ENCODE data around the gene SPRY4.

GRCh38 chr5:142290577-142291299 is 34.1 kb downstream of the SPRY4 start:
- TF ChIP-seq EZH2 (IDR thresholded peaks at IDR 0.05) (no peak), POLR2AphosphoS5 (IDR thresholded peaks at IDR 0.05; ENCODE audit: borderline replicate concordance, low read depth, low read length) (no peak; the same call in 1 of the 2 replicates), FOXP2 (optimal IDR thresholded peaks at IDR 0.05; ENCODE audit: control extremely low read depth, extremely low read length, insufficient read depth) (no peak)

All from SK-N-MC (cell line).